Measurements from ENCODE around the gene TFDP2. TPM values are rescaled to one million over a fixed set of nuclear protein-coding genes. Genes with fewer than 3 reads are reported as not detected.

TFDP2 gene
- total and polyA plus RNA-seq, 2 experiments from 2014 or later, result 150 to 410 TPM

- H3K4me3 Mint-ChIP-seq, result no peak overlapping the region
- H3K27ac ChIP-seq (ENCODE audit: low read depth), result peak overlapping the region; percentile 10; the same call in 1 of the 2 replicates
- H3K4me3 ChIP-seq, result 0 out of 2 replicates have a peak overlapping the region, but pooled peaks have one; percentile 62
Observed at GRCh38 chr3:142029052-142029642, 120.2 kb downstream of the TFDP2 start.

More at GRCh38 chr3:142029052-142029642, 120.2 kb downstream of the TFDP2 start:
- H2AFZ ChIP-seq, result no peak overlapping the region
- no peaks in the 10 kb centered on the region for H3K27me3 ChIP-seq (ENCODE audit: insufficient read depth)
- H3K4me1 ChIP-seq (ENCODE audit: insufficient read depth), result peaks cover 24% of the 10 kb centered on the region
- H3K4me2 ChIP-seq, result 0 out of 2 replicates have a peak overlapping the region, but pooled peaks have one; percentile 0
- DNase-seq (ENCODE audit: low spot score) (no peak), ATAC-seq (no peak)
- H4K20me1 ChIP-seq (replicated peaks; ENCODE audit: insufficient read depth), result no peaks in the 10 kb centered on the region
- Mint-ChIP-seq H3K27ac (peak overlapping the region; percentile 76; the same call in 1 of the 2 replicates), H3K4me1 (peaks cover 18% of the 10 kb centered on the region; the same call in 2 of the 3 replicates), H3K9me3 (no peaks in the 10 kb centered on the region), H3K27me3 (ENCODE audit: insufficient read depth, low read depth, poor library complexity) (no peaks in the 10 kb centered on the region), H3K36me3 (ENCODE audit: low read depth) (peaks cover 9% of the 10 kb centered on the region)
- H3F3A ChIP-seq (replicated peaks; ENCODE audit: low read depth), result no peaks in the 10 kb centered on the region
- no peaks in the 10 kb centered on the region for H3K9me2 ChIP-seq (ENCODE audit: insufficient read depth)
- TF ChIP-seq, protein P1, sequence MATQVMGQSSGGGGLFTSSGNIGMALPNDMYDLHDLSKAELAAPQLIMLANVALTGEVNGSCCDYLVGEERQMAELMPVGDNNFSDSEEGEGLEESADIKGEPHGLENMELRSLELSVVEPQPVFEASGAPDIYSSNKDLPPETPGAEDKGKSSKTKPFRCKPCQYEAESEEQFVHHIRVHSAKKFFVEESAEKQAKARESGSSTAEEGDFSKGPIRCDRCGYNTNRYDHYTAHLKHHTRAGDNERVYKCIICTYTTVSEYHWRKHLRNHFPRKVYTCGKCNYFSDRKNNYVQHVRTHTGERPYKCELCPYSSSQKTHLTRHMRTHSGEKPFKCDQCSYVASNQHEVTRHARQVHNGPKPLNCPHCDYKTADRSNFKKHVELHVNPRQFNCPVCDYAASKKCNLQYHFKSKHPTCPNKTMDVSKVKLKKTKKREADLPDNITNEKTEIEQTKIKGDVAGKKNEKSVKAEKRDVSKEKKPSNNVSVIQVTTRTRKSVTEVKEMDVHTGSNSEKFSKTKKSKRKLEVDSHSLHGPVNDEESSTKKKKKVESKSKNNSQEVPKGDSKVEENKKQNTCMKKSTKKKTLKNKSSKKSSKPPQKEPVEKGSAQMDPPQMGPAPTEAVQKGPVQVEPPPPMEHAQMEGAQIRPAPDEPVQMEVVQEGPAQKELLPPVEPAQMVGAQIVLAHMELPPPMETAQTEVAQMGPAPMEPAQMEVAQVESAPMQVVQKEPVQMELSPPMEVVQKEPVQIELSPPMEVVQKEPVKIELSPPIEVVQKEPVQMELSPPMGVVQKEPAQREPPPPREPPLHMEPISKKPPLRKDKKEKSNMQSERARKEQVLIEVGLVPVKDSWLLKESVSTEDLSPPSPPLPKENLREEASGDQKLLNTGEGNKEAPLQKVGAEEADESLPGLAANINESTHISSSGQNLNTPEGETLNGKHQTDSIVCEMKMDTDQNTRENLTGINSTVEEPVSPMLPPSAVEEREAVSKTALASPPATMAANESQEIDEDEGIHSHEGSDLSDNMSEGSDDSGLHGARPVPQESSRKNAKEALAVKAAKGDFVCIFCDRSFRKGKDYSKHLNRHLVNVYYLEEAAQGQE (IDR thresholded peaks at IDR 0.05; ENCODE audit: unreplicated experiment), result no peak
- no peak for TF ChIP-seq ETS1 (IDR thresholded peaks at IDR 0.05)
- no peak for TF ChIP-seq NANOG (IDR thresholded peaks at IDR 0.05; ENCODE audit: borderline replicate concordance)
- no peak for TF ChIP-seq ZNF331 (CRISPR knock-in tag; IDR thresholded peaks at IDR 0.05; ENCODE audit: low read depth)
- no peak for TF ChIP-seq ZNF114 (CRISPR knock-in tag; IDR thresholded peaks at IDR 0.05)
- no peak for TF ChIP-seq EZH2phosphoT487 (IDR thresholded peaks at IDR 0.05; ENCODE audit: unreplicated experiment)
- TF ChIP-seq, protein P2, sequence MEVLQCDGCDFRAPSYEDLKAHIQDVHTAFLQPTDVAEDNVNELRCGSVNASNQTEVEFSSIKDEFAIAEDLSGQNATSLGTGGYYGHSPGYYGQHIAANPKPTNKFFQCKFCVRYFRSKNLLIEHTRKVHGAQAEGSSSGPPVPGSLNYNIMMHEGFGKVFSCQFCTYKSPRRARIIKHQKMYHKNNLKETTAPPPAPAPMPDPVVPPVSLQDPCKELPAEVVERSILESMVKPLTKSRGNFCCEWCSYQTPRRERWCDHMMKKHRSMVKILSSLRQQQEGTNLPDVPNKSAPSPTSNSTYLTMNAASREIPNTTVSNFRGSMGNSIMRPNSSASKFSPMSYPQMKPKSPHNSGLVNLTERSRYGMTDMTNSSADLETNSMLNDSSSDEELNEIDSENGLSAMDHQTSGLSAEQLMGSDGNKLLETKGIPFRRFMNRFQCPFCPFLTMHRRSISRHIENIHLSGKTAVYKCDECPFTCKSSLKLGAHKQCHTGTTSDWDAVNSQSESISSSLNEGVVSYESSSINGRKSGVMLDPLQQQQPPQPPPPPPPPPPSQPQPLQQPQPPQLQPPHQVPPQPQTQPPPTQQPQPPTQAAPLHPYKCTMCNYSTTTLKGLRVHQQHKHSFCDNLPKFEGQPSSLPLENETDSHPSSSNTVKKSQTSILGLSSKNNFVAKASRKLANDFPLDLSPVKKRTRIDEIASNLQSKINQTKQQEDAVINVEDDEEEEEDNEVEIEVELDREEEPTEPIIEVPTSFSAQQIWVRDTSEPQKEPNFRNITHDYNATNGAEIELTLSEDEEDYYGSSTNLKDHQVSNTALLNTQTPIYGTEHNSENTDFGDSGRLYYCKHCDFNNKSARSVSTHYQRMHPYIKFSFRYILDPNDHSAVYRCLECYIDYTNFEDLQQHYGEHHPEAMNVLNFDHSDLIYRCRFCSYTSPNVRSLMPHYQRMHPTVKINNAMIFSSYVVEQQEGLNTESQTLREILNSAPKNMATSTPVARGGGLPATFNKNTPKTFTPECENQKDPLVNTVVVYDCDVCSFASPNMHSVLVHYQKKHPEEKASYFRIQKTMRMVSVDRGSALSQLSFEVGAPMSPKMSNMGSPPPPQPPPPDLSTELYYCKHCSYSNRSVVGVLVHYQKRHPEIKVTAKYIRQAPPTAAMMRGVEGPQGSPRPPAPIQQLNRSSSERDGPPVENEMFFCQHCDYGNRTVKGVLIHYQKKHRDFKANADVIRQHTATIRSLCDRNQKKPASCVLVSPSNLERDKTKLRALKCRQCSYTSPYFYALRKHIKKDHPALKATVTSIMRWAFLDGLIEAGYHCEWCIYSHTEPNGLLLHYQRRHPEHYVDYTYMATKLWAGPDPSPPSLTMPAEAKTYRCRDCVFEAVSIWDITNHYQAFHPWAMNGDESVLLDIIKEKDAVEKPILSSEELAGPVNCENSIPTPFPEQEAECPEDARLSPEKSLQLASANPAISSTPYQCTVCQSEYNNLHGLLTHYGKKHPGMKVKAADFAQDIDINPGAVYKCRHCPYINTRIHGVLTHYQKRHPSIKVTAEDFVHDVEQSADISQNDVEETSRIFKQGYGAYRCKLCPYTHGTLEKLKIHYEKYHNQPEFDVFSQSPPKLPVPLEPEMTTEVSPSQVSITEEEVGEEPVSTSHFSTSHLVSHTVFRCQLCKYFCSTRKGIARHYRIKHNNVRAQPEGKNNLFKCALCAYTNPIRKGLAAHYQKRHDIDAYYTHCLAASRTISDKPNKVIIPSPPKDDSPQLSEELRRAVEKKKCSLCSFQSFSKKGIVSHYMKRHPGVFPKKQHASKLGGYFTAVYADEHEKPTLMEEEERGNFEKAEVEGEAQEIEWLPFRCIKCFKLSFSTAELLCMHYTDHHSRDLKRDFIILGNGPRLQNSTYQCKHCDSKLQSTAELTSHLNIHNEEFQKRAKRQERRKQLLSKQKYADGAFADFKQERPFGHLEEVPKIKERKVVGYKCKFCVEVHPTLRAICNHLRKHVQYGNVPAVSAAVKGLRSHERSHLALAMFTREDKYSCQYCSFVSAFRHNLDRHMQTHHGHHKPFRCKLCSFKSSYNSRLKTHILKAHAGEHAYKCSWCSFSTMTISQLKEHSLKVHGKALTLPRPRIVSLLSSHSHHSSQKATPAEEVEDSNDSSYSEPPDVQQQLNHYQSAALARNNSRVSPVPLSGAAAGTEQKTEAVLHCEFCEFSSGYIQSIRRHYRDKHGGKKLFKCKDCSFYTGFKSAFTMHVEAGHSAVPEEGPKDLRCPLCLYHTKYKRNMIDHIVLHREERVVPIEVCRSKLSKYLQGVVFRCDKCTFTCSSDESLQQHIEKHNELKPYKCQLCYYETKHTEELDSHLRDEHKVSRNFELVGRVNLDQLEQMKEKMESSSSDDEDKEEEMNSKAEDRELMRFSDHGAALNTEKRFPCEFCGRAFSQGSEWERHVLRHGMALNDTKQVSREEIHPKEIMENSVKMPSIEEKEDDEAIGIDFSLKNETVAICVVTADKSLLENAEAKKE (CRISPR knock-in tag; IDR thresholded peaks at IDR 0.05), result no peak
- TF ChIP-seq CREB1 (CRISPR knock-in tag; IDR thresholded peaks at IDR 0.05; ENCODE audit: low read depth), result no peak
- TF ChIP-seq STAT1 (IDR thresholded peaks at IDR 0.05; ENCODE audit: unreplicated experiment), result no peak
- TF ChIP-seq EZH2 (IDR thresholded peaks at IDR 0.05; ENCODE audit: low read depth, unreplicated experiment), result no peak
- no peak for TF ChIP-seq CTCF (conservative IDR thresholded peaks at IDR 0.05; ENCODE audit: low read depth in 2 of 2)
- TF ChIP-seq POLR2AphosphoS5 (IDR thresholded peaks at IDR 0.05; ENCODE audit: low read depth), result no peak
- TF ChIP-seq JUNB (IDR thresholded peaks at IDR 0.05; ENCODE audit: unreplicated experiment), result no peak
- no peaks in the 10 kb centered on the region for H3K36me3 ChIP-seq (ENCODE audit: insufficient read depth)
- peaks cover 39% of the 10 kb centered on the region for H3K79me2 ChIP-seq (replicated peaks; ENCODE audit: insufficient read depth)

All from GM23338 (cell line).